ENCODE data around the gene WWOX.

The WWOX gene

GRCh38 chr16:78506367-78507193, 407.1 kb downstream of the WWOX start:
- no peak for TF ChIP-seq FOXP2 (optimal IDR thresholded peaks at IDR 0.05; ENCODE audit: borderline replicate concordance, extremely low read depth, extremely low read length, insufficient read depth)

GRCh38 chr16:78507576-78507975, 408.1 kb downstream of the WWOX start:
- TF ChIP-seq SIN3A (IDR thresholded peaks at IDR 0.05; ENCODE audit: borderline replicate concordance, insufficient read depth, low read length) (no peak), FOXP2 (optimal IDR thresholded peaks at IDR 0.05; ENCODE audit: borderline replicate concordance, extremely low read depth, extremely low read length, insufficient read depth) (no peak), TAF1 (IDR thresholded peaks at IDR 0.05; ENCODE audit: borderline replicate concordance, insufficient read depth, low read length) (no peak), POLR2AphosphoS5 (IDR thresholded peaks at IDR 0.05; ENCODE audit: low read depth, low read length) (no peak), REST (IDR thresholded peaks at IDR 0.05; ENCODE audit: insufficient read depth in 1 of 2, low read depth in 2 of 2, low read length in 2 of 2) (no peak)

GRCh38 chr16:78509965-78510364, 410.5 kb downstream of the WWOX start:
- no peak for TF ChIP-seq SIN3A (IDR thresholded peaks at IDR 0.05; ENCODE audit: borderline replicate concordance, insufficient read depth, low read length)
- no peak for TF ChIP-seq POLR2AphosphoS5 (IDR thresholded peaks at IDR 0.05; ENCODE audit: low read depth, low read length)
- no peak for TF ChIP-seq REST (IDR thresholded peaks at IDR 0.05; ENCODE audit: insufficient read depth in 1 of 2, low read depth in 2 of 2, low read length in 2 of 2)
- no peak for TF ChIP-seq FOXP2 (optimal IDR thresholded peaks at IDR 0.05; ENCODE audit: borderline replicate concordance, extremely low read depth, extremely low read length, insufficient read depth)
- TF ChIP-seq TAF1 (IDR thresholded peaks at IDR 0.05; ENCODE audit: borderline replicate concordance, insufficient read depth, low read length): no peak

GRCh38 chr16:78510496-78510895, 411.0 kb downstream of the WWOX start:
- TF ChIP-seq FOXP2 (optimal IDR thresholded peaks at IDR 0.05; ENCODE audit: borderline replicate concordance, extremely low read depth, extremely low read length, insufficient read depth) (no peak), TAF1 (IDR thresholded peaks at IDR 0.05; ENCODE audit: borderline replicate concordance, insufficient read depth, low read length) (no peak), REST (IDR thresholded peaks at IDR 0.05; ENCODE audit: insufficient read depth in 1 of 2, low read depth in 2 of 2, low read length in 2 of 2) (no peak), POLR2AphosphoS5 (IDR thresholded peaks at IDR 0.05; ENCODE audit: low read depth, low read length) (no peak), SIN3A (IDR thresholded peaks at IDR 0.05; ENCODE audit: borderline replicate concordance, insufficient read depth, low read length) (no peak)

- TF ChIP-seq TAF1 (IDR thresholded peaks at IDR 0.05; ENCODE audit: borderline replicate concordance, insufficient read depth, low read length) (no peak), POLR2AphosphoS5 (IDR thresholded peaks at IDR 0.05; ENCODE audit: low read depth, low read length) (no peak), REST (IDR thresholded peaks at IDR 0.05; ENCODE audit: insufficient read depth in 1 of 2, low read depth in 2 of 2, low read length in 2 of 2) (no peak), SIN3A (IDR thresholded peaks at IDR 0.05; ENCODE audit: borderline replicate concordance, insufficient read depth, low read length) (no peak), FOXP2 (optimal IDR thresholded peaks at IDR 0.05; ENCODE audit: borderline replicate concordance, extremely low read depth, extremely low read length, insufficient read depth) (no peak)
Measured at GRCh38 chr16:78513838-78514237, 414.4 kb downstream of the WWOX start.
